HEK293 (cell line): ENCODE measurements around the gene UPP2.

Source experiments
- BCL11B ChIP-seq: fragments of 450-650 bp; formaldehyde crosslinking; IDR thresholded peaks from 2 replicates; pipeline ENCODE4 v1.5.1; 2016; ENCODE audit warnings: low read depth, missing biosample characterization, missing genetic modification characterization
- CTCF ChIP-seq: fragments of 450-650 bp; formaldehyde crosslinking; IDR thresholded peaks from 2 replicates; pipeline ENCODE4 v1.5.1; 2016; ENCODE audit warnings: missing biosample characterization, missing genetic modification characterization
- YY1 ChIP-seq: fragments of 450-650 bp; formaldehyde crosslinking; IDR thresholded peaks from 2 replicates; pipeline ENCODE4 v1.5.1; 2018; ENCODE audit warnings: missing biosample characterization, missing genetic modification characterization
- ZBTB1 ChIP-seq: fragments of 450-650 bp; formaldehyde crosslinking; IDR thresholded peaks from 2 replicates; pipeline ENCODE4 v1.5.1; 2016; ENCODE audit warnings: missing biosample characterization, missing genetic modification characterization
- ZNF133 ChIP-seq: fragments of 450-650 bp; formaldehyde crosslinking; IDR thresholded peaks from 2 replicates; pipeline ENCODE4 v1.5.1; 2016; ENCODE audit warnings: missing biosample characterization, missing genetic modification characterization
- ZNF23 ChIP-seq: fragments of 450-650 bp; formaldehyde crosslinking; IDR thresholded peaks from 2 replicates; pipeline ENCODE4 v1.5.1; 2016; ENCODE audit warnings: missing biosample characterization, missing genetic modification characterization, borderline replicate concordance
- ZNF660 ChIP-seq: fragments of 450-650 bp; IDR thresholded peaks from 2 replicates; pipeline ENCODE4 v1.5.1; 2018; ENCODE audit warnings: missing biosample characterization, mild to moderate bottlenecking, missing genetic modification characterization
- ZNF704 ChIP-seq: fragments of 450-650 bp; formaldehyde crosslinking; IDR thresholded peaks from 2 replicates; pipeline ENCODE4 v1.5.1; 2016; ENCODE audit warnings: missing biosample characterization, missing genetic modification characterization
- ZSCAN23 ChIP-seq: fragments of 450-650 bp; formaldehyde crosslinking; IDR thresholded peaks from 2 replicates; pipeline ENCODE4 v1.5.1; 2016; ENCODE audit warnings: missing biosample characterization, missing genetic modification characterization
- ZSCAN5A ChIP-seq: fragments of 450-650 bp; formaldehyde crosslinking; IDR thresholded peaks from 2 replicates; pipeline ENCODE4 v1.5.1; 2016; ENCODE audit warnings: missing biosample characterization, missing genetic modification characterization

GRCh38 chr2:158072361-158072760 lies 29.3 kb upstream of the UPP2 start:
- TF ChIP-seq YY1 (tag by site-specific recombination) (no peak), ZNF660 (tag by site-specific recombination) (no peak), ZSCAN5A (tag by site-specific recombination) (no peak), ZBTB1 (tag by site-specific recombination) (no peak), ZNF23 (tag by site-specific recombination) (no peak), ZNF133 (tag by site-specific recombination) (no peak), ZNF704 (tag by site-specific recombination) (no peak), ZSCAN23 (tag by site-specific recombination) (no peak), BCL11B (tag by site-specific recombination) (no peak), CTCF (tag by site-specific recombination) (no peak)
